NB4 (cell line): ENCODE data around the gene PEX11B.

Experiments
- CTCF ChIP-seq: IDR thresholded peaks from one replicate; pipeline ENCODE4 v1.5.1; 2012; ENCODE audit warnings: low read depth, low read length
- POLR2A ChIP-seq: IDR thresholded peaks from 2 replicates; pipeline ENCODE4 v1.6.1; 2011; ENCODE audit warnings: mild to moderate bottlenecking; ENCODE audit not compliant: insufficient read length; ENCODE audit errors: extremely low read depth

- no peak for TF ChIP-seq CTCF
- no peak for TF ChIP-seq POLR2A
Measured at GRCh38 chr1:145889722-145890121, 28.8 kb downstream of the PEX11B start.
